Endothelial cell of umbilical vein (primary cell): ENCODE results near the gene KLHL42. TPM values are rescaled to one million over a fixed set of nuclear protein-coding genes. Genes with fewer than 3 reads are reported as not detected.

Experiments used
- BruUV-seq: library from RNA; stranded (reverse); fragments of 400-500 nt; replicated peaks from 2 replicates; lab custom pipeline; 2021; lab: Mats Ljungman, UMichigan
- CTCF ChIA-PET: fragments of 300-600, 350-600 bp; sonication (Branson Sonifier 250); formaldehyde crosslinking; loops from one replicate; lab custom pipeline; 2021; ENCODE audit warnings: antibody characterized with exemption, inconsistent platforms; lab: Charles Lee
- POLR2A ChIA-PET: fragments of 300-600, 350-600 bp; sonication (Branson Sonifier 250); formaldehyde crosslinking; loops from one replicate; lab custom pipeline; 2021; ENCODE audit warnings: antibody characterized with exemption, inconsistent platforms; lab: Charles Lee
- DNase-seq: peaks from one replicate; pipeline ENCODE4 v3.0.0-alpha.2; 2011; ENCODE audit warnings: low read depth, low spot score
- FAIRE-seq: peaks from 2 replicates; lab custom pipeline; 2011; peaks lifted over from hg19 to GRCh38; lab: Jason Lieb, UNC
- H2AFZ ChIP-seq: 2 replicates; pipeline ENCODE4 v1.6.0; 2012; ENCODE audit warnings: low read depth, low read length, control low read depth, inconsistent platforms
- H3K27ac ChIP-seq: 2 replicates; pipeline ENCODE4 v1.5.1; 2011; ENCODE audit warnings: low read depth, mild to moderate bottlenecking, control low read depth, low read length, moderate library complexity; ENCODE audit not compliant: insufficient read depth
- H3K27me3 ChIP-seq, 2 experiments: 2 replicates each; pipeline versions ENCODE4 v1.6.0 to v1.6.1; 2011; ENCODE audit warnings: low read length in 2 of 2, mixed read lengths in 1 of 2; ENCODE audit not compliant: control insufficient read depth in 2 of 2, insufficient read depth in 2 of 2
- H3K36me3 ChIP-seq, 2 experiments: 2 replicates in 1 of 2; 3 replicates in 1 of 2; pipeline ENCODE4 v1.5.1; 2011; ENCODE audit warnings: low read length in 2 of 2, mild to moderate bottlenecking in 1 of 2, moderate library complexity in 1 of 2; ENCODE audit not compliant: control insufficient read depth in 2 of 2, insufficient read depth in 2 of 2; ENCODE audit errors: extremely low read depth in 1 of 2
- H3K4me1 ChIP-seq: 3 replicates; pipeline ENCODE4 v1.5.1; 2011; ENCODE audit warnings: mild to moderate bottlenecking, low read length; ENCODE audit not compliant: control insufficient read depth, insufficient read depth; ENCODE audit errors: extremely low read depth
- H3K4me2 ChIP-seq: 2 replicates; pipeline ENCODE4 v1.6.1; 2011; ENCODE audit warnings: low read length, control low read depth, mixed read lengths; ENCODE audit not compliant: insufficient read depth
- H3K4me3 ChIP-seq, 3 experiments: fragments of 200-600 bp in 1 of 3; sonication (generic), shearing (Covaris generic) in 1 of 3; replicated peaks in 1 of 3; 2 replicates each; pipeline ENCODE4 v1.5.1; 2011 to 2016; ENCODE audit warnings: control low read depth in 3 of 3, low read length in 3 of 3, mild to moderate bottlenecking in 2 of 3, inconsistent platforms in 1 of 3, low read depth in 1 of 3, moderate library complexity in 1 of 3; ENCODE audit not compliant: insufficient read depth in 1 of 3
- H3K79me2 ChIP-seq: 2 replicates; pipeline ENCODE4 v1.6.0; 2012; ENCODE audit warnings: low read length, inconsistent platforms; ENCODE audit not compliant: control insufficient read depth, insufficient read depth
- H3K9ac ChIP-seq: replicated peaks from 2 replicates; pipeline ENCODE3; 2011; ENCODE audit warnings: low read length, control low read depth; ENCODE audit not compliant: insufficient read depth; ENCODE audit errors: extremely low read depth
- H3K9me1 ChIP-seq: replicated peaks from 3 replicates; pipeline ENCODE4 v1.6.0; 2011; ENCODE audit warnings: mild to moderate bottlenecking, low read length; ENCODE audit not compliant: control insufficient read depth, insufficient read depth; ENCODE audit errors: extremely low read depth
- H3K9me3 ChIP-seq: replicated peaks from 2 replicates; pipeline ENCODE4 v1.5.1; 2012; ENCODE audit warnings: low read length, inconsistent platforms; ENCODE audit not compliant: control insufficient read depth, insufficient read depth
- H4K20me1 ChIP-seq: replicated peaks from 2 replicates; pipeline ENCODE3; 2011; ENCODE audit warnings: mild to moderate bottlenecking, low read length; ENCODE audit not compliant: control insufficient read depth, insufficient read depth; ENCODE audit errors: extremely low read depth
- CTCF ChIP-seq, 2 donors: IDR thresholded peaks; 1 replicate in 1 of 2; 2 replicates in 1 of 2; pipeline ENCODE4 v1.5.1; 2011; ENCODE audit warnings: low read length in 2 of 2, mild to moderate bottlenecking in 2 of 2, moderate library complexity in 2 of 2, control low read depth in 1 of 2, inconsistent platforms in 1 of 2, low read depth in 1 of 2; ENCODE audit not compliant: insufficient read depth in 1 of 2; ENCODE audit errors: extremely low read depth in 1 of 2
- EZH2 ChIP-seq: IDR thresholded peaks from 2 replicates; pipeline ENCODE4 v1.6.1; 2012; ENCODE audit warnings: borderline replicate concordance, low read depth, mild to moderate bottlenecking, moderate library complexity, low read length, inconsistent platforms; ENCODE audit not compliant: severe bottlenecking
- FOS ChIP-seq: IDR thresholded peaks from 2 replicates; pipeline ENCODE4 v1.6.1; 2011; ENCODE audit warnings: mild to moderate bottlenecking, low read length, moderate library complexity, borderline replicate concordance; ENCODE audit not compliant: insufficient read depth
- GATA2 ChIP-seq: IDR thresholded peaks from 2 replicates; pipeline ENCODE4 v1.7.0; 2011; ENCODE audit warnings: low read depth, mild to moderate bottlenecking, moderate library complexity, mixed read lengths, low read length; ENCODE audit not compliant: insufficient read length, insufficient read depth
- JUN ChIP-seq: IDR thresholded peaks from 2 replicates; pipeline ENCODE4 v1.6.1; 2011; ENCODE audit warnings: borderline replicate concordance, low read depth; ENCODE audit not compliant: insufficient read length, insufficient read depth
- MYC ChIP-seq: IDR thresholded peaks from one replicate; pipeline ENCODE4 v1.6.1; 2011; ENCODE audit warnings: mild to moderate bottlenecking, low read depth, low read length
- POLR2A ChIP-seq: IDR thresholded peaks from 2 replicates; pipeline ENCODE4 v1.6.1; 2012; ENCODE audit warnings: low read depth, mild to moderate bottlenecking, control low read depth, low read length
- POLR2AphosphoS5 ChIP-seq: IDR thresholded peaks from 2 replicates; pipeline ENCODE4 v1.6.1; 2012; ENCODE audit warnings: low read depth, mild to moderate bottlenecking, control low read depth, low read length, moderate library complexity; ENCODE audit not compliant: insufficient read depth
- dilution Hi-C: fragments of 300-500 bp; cut with MboI; formaldehyde crosslinking; loops from one replicate; pipeline ENCODE4 v1.15.0; 2019; ENCODE audit warnings: low sequenced_read_pairs; ENCODE audit not compliant: extremely low pct_ligation_motif_present
- intact Hi-C: fragments of 100-400 bp; cut with micrococcal nuclease; formaldehyde crosslinking; loops from one replicate; pipeline ENCODE4 v1.10.0; 2022
- polyA plus RNA-seq, 4 experiments: library from polyadenylated mRNA; depleted of rRNA in 3 of 4; stranded (reverse) in 3 of 4; unstranded in 1 of 4; fragments of >200 nt; gene quantifications; 2 replicates each; pipeline versions ENCODE4 v1.2.1 to v1.2.3, GENCODE V29; 2011 to 2012; ENCODE audit warnings: missing spikeins in 1 of 4
- total RNA-seq: library from RNA; stranded (reverse); gene quantifications from 2 replicates; pipeline ENCODE4 v1.2.3, GENCODE V29; 2021
- TF ChIP-seq, protein P1 (sequence below): IDR thresholded peaks from 2 replicates; pipeline ENCODE4 v1.6.1; 2011; ENCODE audit not compliant: insufficient read depth, insufficient read length

The KLHL42 gene
- total and polyA plus RNA-seq, 2 donors (not counting 3 experiments of a cell fraction or from before 2014, with no cell fraction given), result 20.1 to 36.2 TPM

DNA sequence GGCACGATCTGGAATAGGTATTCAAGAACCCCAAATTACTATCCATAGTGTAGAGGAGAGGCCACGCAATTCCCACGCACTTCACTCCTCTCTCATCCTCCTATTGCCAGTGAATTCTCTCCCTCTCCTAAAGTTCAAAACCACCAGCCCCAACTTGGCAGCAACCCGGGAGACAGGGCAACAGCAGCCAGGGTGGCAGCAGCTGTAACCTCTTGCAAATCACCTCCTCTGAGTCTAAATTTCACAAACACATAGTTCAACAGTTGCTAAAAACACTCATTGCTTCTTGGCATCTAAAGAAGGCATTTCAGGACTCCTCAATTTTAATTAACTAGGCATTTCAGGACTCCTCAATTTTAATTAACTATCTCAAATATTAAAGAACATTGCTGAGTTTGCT, 37.7 kb downstream of the KLHL42 start:
- FAIRE-seq (no peak), DNase-seq (no peak)
- intact Hi-C loops (no loop called here), dilution Hi-C loops (no loop called here)
- Histone ChIP-seq H3K4me3 (no peak overlapping the region), H3K9me1 (no peaks in the 10 kb centered on the region), H2AFZ (no peak overlapping the region), H3K79me2 (no peaks in the 10 kb centered on the region), H3K36me3 (no peaks in the 10 kb centered on the region), H4K20me1 (no peaks in the 10 kb centered on the region), H3K4me1 (peaks cover 21% of the 10 kb centered on the region), H3K9me3 (no peaks in the 10 kb centered on the region), H3K9ac (no peak overlapping the region), H3K4me2 (no peak overlapping the region), H3K27me3 (no peaks in the 10 kb centered on the region), H3K27ac (no peak overlapping the region)
- TF ChIP-seq, protein P1, sequence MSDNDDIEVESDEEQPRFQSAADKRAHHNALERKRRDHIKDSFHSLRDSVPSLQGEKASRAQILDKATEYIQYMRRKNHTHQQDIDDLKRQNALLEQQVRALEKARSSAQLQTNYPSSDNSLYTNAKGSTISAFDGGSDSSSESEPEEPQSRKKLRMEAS, result no peak
- TF ChIP-seq FOS (no peak), GATA2 (no peak), POLR2AphosphoS5 (no peak), MYC (no peak), POLR2A (no peak), EZH2 (no peak), CTCF (IDR thresholded peaks at IDR 0.05; ENCODE audit: extremely low read depth in 1 of 2, insufficient read depth in 1 of 2, low read depth in 1 of 2, low read length in 2 of 2) (no peak), JUN (no peak)
- CTCF ChIA-PET, result interaction anchor here (1.2 to 1.9 kb wide), 2 partner anchors 22 to 85 kb away, joined by 3 to 5 read pairs; no protein-coding TSS in a partner anchor
- POLR2A ChIA-PET, result interaction anchor here (0.6 kb wide), 1 partner anchor 17 kb away, joined by 3 read pairs; no protein-coding TSS in a partner anchor
- no TSS peak for BruUV-seq
